Endothelial cell of umbilical vein (primary cell): ENCODE measurements around the gene BLZF1. TPM values are rescaled to one million over a fixed set of nuclear protein-coding genes. Genes with fewer than 3 reads are reported as not detected.

Experiments used
- Bru-seq: library from RNA; stranded (reverse); fragments of 400-500 nt; gene quantifications from one replicate; lab custom pipeline; 2021; lab: Mats Ljungman, UMichigan
- BruChase-seq, 2 experiments: library from RNA; stranded (reverse); fragments of 400-500 nt; gene quantifications; one replicate each; lab custom pipeline; 2021; lab: Mats Ljungman, UMichigan
- BruUV-seq: library from RNA; stranded (reverse); fragments of 400-500 nt; replicated peaks from 2 replicates; lab custom pipeline; 2021; lab: Mats Ljungman, UMichigan
- CTCF ChIA-PET: fragments of 300-600, 350-600 bp; sonication (Branson Sonifier 250); formaldehyde crosslinking; loops from one replicate; lab custom pipeline; 2021; ENCODE audit warnings: antibody characterized with exemption, inconsistent platforms; lab: Charles Lee
- POLR2A ChIA-PET: fragments of 300-600, 350-600 bp; sonication (Branson Sonifier 250); formaldehyde crosslinking; loops from one replicate; lab custom pipeline; 2021; ENCODE audit warnings: antibody characterized with exemption, inconsistent platforms; lab: Charles Lee
- DNase-seq: peaks from one replicate; pipeline ENCODE4 v3.0.0-alpha.2; 2011; ENCODE audit warnings: low read depth, low spot score
- FAIRE-seq: peaks from 2 replicates; lab custom pipeline; 2011; peaks lifted over from hg19 to GRCh38; lab: Jason Lieb, UNC
- H2AFZ ChIP-seq: 2 replicates; pipeline ENCODE4 v1.6.0; 2012; ENCODE audit warnings: low read depth, low read length, control low read depth, inconsistent platforms
- H3K27ac ChIP-seq: 2 replicates; pipeline ENCODE4 v1.5.1; 2011; ENCODE audit warnings: low read depth, mild to moderate bottlenecking, control low read depth, low read length, moderate library complexity; ENCODE audit not compliant: insufficient read depth
- H3K27me3 ChIP-seq, 2 experiments: 2 replicates each; pipeline versions ENCODE4 v1.6.0 to v1.6.1; 2011; ENCODE audit warnings: low read length in 2 of 2, mixed read lengths in 1 of 2; ENCODE audit not compliant: control insufficient read depth in 2 of 2, insufficient read depth in 2 of 2
- H3K36me3 ChIP-seq, 2 experiments: 2 replicates in 1 of 2; 3 replicates in 1 of 2; pipeline ENCODE4 v1.5.1; 2011; ENCODE audit warnings: low read length in 2 of 2, mild to moderate bottlenecking in 1 of 2, moderate library complexity in 1 of 2; ENCODE audit not compliant: control insufficient read depth in 2 of 2, insufficient read depth in 2 of 2; ENCODE audit errors: extremely low read depth in 1 of 2
- H3K4me1 ChIP-seq: 3 replicates; pipeline ENCODE4 v1.5.1; 2011; ENCODE audit warnings: mild to moderate bottlenecking, low read length; ENCODE audit not compliant: control insufficient read depth, insufficient read depth; ENCODE audit errors: extremely low read depth
- H3K4me2 ChIP-seq: 2 replicates; pipeline ENCODE4 v1.6.1; 2011; ENCODE audit warnings: low read length, control low read depth, mixed read lengths; ENCODE audit not compliant: insufficient read depth
- H3K4me3 ChIP-seq, 3 experiments: fragments of 200-600 bp in 1 of 3; sonication (generic), shearing (Covaris generic) in 1 of 3; replicated peaks in 1 of 3; 2 replicates each; pipeline ENCODE4 v1.5.1; 2011 to 2016; ENCODE audit warnings: control low read depth in 3 of 3, low read length in 3 of 3, mild to moderate bottlenecking in 2 of 3, inconsistent platforms in 1 of 3, low read depth in 1 of 3, moderate library complexity in 1 of 3; ENCODE audit not compliant: insufficient read depth in 1 of 3
- H3K79me2 ChIP-seq: 2 replicates; pipeline ENCODE4 v1.6.0; 2012; ENCODE audit warnings: low read length, inconsistent platforms; ENCODE audit not compliant: control insufficient read depth, insufficient read depth
- H3K9ac ChIP-seq: replicated peaks from 2 replicates; pipeline ENCODE3; 2011; ENCODE audit warnings: low read length, control low read depth; ENCODE audit not compliant: insufficient read depth; ENCODE audit errors: extremely low read depth
- H3K9me1 ChIP-seq: replicated peaks from 3 replicates; pipeline ENCODE4 v1.6.0; 2011; ENCODE audit warnings: mild to moderate bottlenecking, low read length; ENCODE audit not compliant: control insufficient read depth, insufficient read depth; ENCODE audit errors: extremely low read depth
- H3K9me3 ChIP-seq: replicated peaks from 2 replicates; pipeline ENCODE4 v1.5.1; 2012; ENCODE audit warnings: low read length, inconsistent platforms; ENCODE audit not compliant: control insufficient read depth, insufficient read depth
- H4K20me1 ChIP-seq: replicated peaks from 2 replicates; pipeline ENCODE3; 2011; ENCODE audit warnings: mild to moderate bottlenecking, low read length; ENCODE audit not compliant: control insufficient read depth, insufficient read depth; ENCODE audit errors: extremely low read depth
- CTCF ChIP-seq, 2 donors: IDR thresholded peaks; 1 replicate in 1 of 2; 2 replicates in 1 of 2; pipeline ENCODE4 v1.5.1; 2011; ENCODE audit warnings: low read length in 2 of 2, mild to moderate bottlenecking in 2 of 2, moderate library complexity in 2 of 2, control low read depth in 1 of 2, inconsistent platforms in 1 of 2, low read depth in 1 of 2; ENCODE audit not compliant: insufficient read depth in 1 of 2; ENCODE audit errors: extremely low read depth in 1 of 2
- EZH2 ChIP-seq: IDR thresholded peaks from 2 replicates; pipeline ENCODE4 v1.6.1; 2012; ENCODE audit warnings: borderline replicate concordance, low read depth, mild to moderate bottlenecking, moderate library complexity, low read length, inconsistent platforms; ENCODE audit not compliant: severe bottlenecking
- FOS ChIP-seq: IDR thresholded peaks from 2 replicates; pipeline ENCODE4 v1.6.1; 2011; ENCODE audit warnings: mild to moderate bottlenecking, low read length, moderate library complexity, borderline replicate concordance; ENCODE audit not compliant: insufficient read depth
- GATA2 ChIP-seq: IDR thresholded peaks from 2 replicates; pipeline ENCODE4 v1.7.0; 2011; ENCODE audit warnings: low read depth, mild to moderate bottlenecking, moderate library complexity, mixed read lengths, low read length; ENCODE audit not compliant: insufficient read length, insufficient read depth
- JUN ChIP-seq: IDR thresholded peaks from 2 replicates; pipeline ENCODE4 v1.6.1; 2011; ENCODE audit warnings: borderline replicate concordance, low read depth; ENCODE audit not compliant: insufficient read length, insufficient read depth
- MYC ChIP-seq: IDR thresholded peaks from one replicate; pipeline ENCODE4 v1.6.1; 2011; ENCODE audit warnings: mild to moderate bottlenecking, low read depth, low read length
- POLR2A ChIP-seq: IDR thresholded peaks from 2 replicates; pipeline ENCODE4 v1.6.1; 2012; ENCODE audit warnings: low read depth, mild to moderate bottlenecking, control low read depth, low read length
- POLR2AphosphoS5 ChIP-seq: IDR thresholded peaks from 2 replicates; pipeline ENCODE4 v1.6.1; 2012; ENCODE audit warnings: low read depth, mild to moderate bottlenecking, control low read depth, low read length, moderate library complexity; ENCODE audit not compliant: insufficient read depth
- dilution Hi-C: fragments of 300-500 bp; cut with MboI; formaldehyde crosslinking; loops from one replicate; pipeline ENCODE4 v1.15.0; 2019; ENCODE audit warnings: low sequenced_read_pairs; ENCODE audit not compliant: extremely low pct_ligation_motif_present
- intact Hi-C: fragments of 100-400 bp; cut with micrococcal nuclease; formaldehyde crosslinking; loops from one replicate; pipeline ENCODE4 v1.10.0; 2022
- long read RNA-seq: library from polyadenylated mRNA; stranded (forward); transcript quantifications from one replicate; pipeline ENCODE4 v2.0.0, GENCODE V29; 2021
- polyA minus RNA-seq, 3 experiments: library from RNA; depleted of rRNA, polyadenylated mRNA; stranded (reverse); fragments of >200 nt; gene quantifications; 1 replicate in 1 of 3; 2 replicates in 2 of 3; pipeline ENCODE4 v1.2.3, GENCODE V29; 2011
- polyA plus RNA-seq, 4 experiments: library from polyadenylated mRNA; depleted of rRNA in 3 of 4; stranded (reverse) in 3 of 4; unstranded in 1 of 4; fragments of >200 nt; gene quantifications; 2 replicates each; pipeline versions ENCODE4 v1.2.1 to v1.2.3, GENCODE V29; 2011 to 2012; ENCODE audit warnings: missing spikeins in 1 of 4
- total RNA-seq: library from RNA; stranded (reverse); gene quantifications from 2 replicates; pipeline ENCODE4 v1.2.3, GENCODE V29; 2021
- TF ChIP-seq, protein P1 (sequence below): IDR thresholded peaks from 2 replicates; pipeline ENCODE4 v1.6.1; 2011; ENCODE audit not compliant: insufficient read depth, insufficient read length

BLZF1 gene
- 19.7 and 21.2 TPM in 2 replicates for total RNA-seq
- polyA plus RNA-seq: 3.2 and 4.4 TPM in 2 replicates
- 6.5 and 7.4 TPM in 2 replicates for polyA plus RNA-seq (2011; cell fraction: cytosol; rRNA removed)
- polyA plus RNA-seq (2011; cell fraction: nucleus; rRNA removed): 17.9 and 24.2 TPM in 2 replicates
- polyA plus RNA-seq (2012): 10.7 and 20.5 TPM in 2 replicates
- polyA minus RNA-seq: 5.6 and 6.2 TPM in 2 replicates
- 6.2 TPM for polyA minus RNA-seq (2011; cell fraction: cytosol; rRNA and poly(A)+ RNA removed)
- 26.2 and 28.6 TPM in 2 replicates for polyA minus RNA-seq (2011; cell fraction: nucleus; rRNA and poly(A)+ RNA removed)
- percentile 85 among the genes with signal in this experiment for Bru-seq, nascent RNA
- BruChase-seq, experiment 1, labeled RNA remaining after a 6-hour chase: percentile 70 among the genes with signal in this experiment
- percentile 87 among the genes with signal in this experiment for BruChase-seq, experiment 2, labeled RNA remaining after a 2-hour chase
- long read RNA-seq, transcript BLZF1-203 (7 exons, 2,749 nt): major isoform, 41 of 52 reads
- long read RNA-seq, partial matches to known transcripts: 0 of 52 reads
- long read RNA-seq, other reads (novel, unspliced or antisense): 8 of 52 reads

DNA sequence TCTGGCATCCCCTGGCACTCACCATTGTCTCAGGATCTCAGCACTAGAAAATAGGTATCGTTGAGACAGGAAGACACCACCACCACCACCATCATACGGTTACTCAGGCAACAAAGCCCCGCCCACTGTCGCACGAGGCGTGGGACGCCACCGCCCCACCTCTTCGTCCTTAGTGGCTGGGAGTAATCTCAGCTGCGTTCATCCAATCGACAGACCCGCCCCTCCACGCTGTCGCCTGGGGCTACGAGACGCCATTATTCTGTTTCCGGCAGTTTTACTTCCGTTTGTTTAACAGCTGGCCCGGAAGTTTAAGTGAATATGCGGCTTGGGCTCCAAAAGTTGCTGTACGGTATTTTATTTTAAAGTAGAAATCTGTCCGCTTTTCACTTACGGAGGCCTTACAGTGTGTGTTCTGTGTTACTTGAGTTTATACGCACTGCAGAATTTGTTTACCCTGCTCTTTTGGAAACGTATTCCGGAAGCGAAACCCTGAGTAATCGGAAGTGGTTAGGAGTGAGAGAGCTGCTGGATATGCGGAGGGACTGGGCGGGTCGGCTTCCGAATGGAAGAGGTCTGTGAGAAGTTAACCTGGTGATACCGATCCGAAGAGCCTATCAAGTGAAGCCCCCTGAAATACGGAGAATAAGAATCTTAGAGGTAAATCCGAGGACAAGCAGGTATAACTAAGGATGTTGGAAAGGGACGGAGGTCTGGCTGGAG lies at the start of gene BLZF1, which contains the start of gene NME7:
BLZF1 (plus strand) TSS at position 510 of the 720 bp plus-strand sequence. CDS start 1,328 bp downstream, outside the sequence.
NME7 (minus strand) TSS at position 112 of the 720 bp plus-strand sequence; CDS start at position 25, 87 bp downstream.
- H4K20me1 ChIP-seq: no peaks in the 10 kb centered on the region
- no peaks in the 10 kb centered on the region for H3K9me1 ChIP-seq
- peak within 1 kb of the TSS; percentile 96 for H3K27ac ChIP-seq
- H3K4me3 ChIP-seq: peak within 1 kb of the TSS; percentile 97 to 100 (median 98)
- POLR2A ChIA-PET: interaction anchor here (1.1 kb wide), 1 partner anchor 260 kb away, joined by 4 read pairs; no protein-coding TSS in a partner anchor
- FAIRE-seq (peak; percentile 67), DNase-seq (peak; percentile 98)
- H3K27me3 ChIP-seq: no peaks in the 10 kb centered on the region
- intact Hi-C loops (loop anchor here (1.0 to 10.0 kb wide), 8 partner anchors 104 to 1653 kb away; partner anchors contain the start of genes METTL18 and TIPRL), dilution Hi-C loops (no loop called here)
- no TSS peak for BruUV-seq
- peak within 1 kb of the TSS; percentile 82 for H2AFZ ChIP-seq
- TF ChIP-seq, protein P1, sequence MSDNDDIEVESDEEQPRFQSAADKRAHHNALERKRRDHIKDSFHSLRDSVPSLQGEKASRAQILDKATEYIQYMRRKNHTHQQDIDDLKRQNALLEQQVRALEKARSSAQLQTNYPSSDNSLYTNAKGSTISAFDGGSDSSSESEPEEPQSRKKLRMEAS: peak; percentile 41
- TF ChIP-seq FOS: peak; percentile 51
- no peak for TF ChIP-seq CTCF (IDR thresholded peaks at IDR 0.05; ENCODE audit: extremely low read depth in 1 of 2, insufficient read depth in 1 of 2, low read depth in 1 of 2, low read length in 2 of 2)
- TF ChIP-seq GATA2: no peak
- TF ChIP-seq EZH2: no peak
- TF ChIP-seq POLR2A: peak; percentile 84
- peak; percentile 65 for TF ChIP-seq MYC
- TF ChIP-seq JUN: peak; percentile 42
- peak; percentile 59 for TF ChIP-seq POLR2AphosphoS5
- H3K36me3 ChIP-seq: peaks cover 0 to 2% of the 10 kb centered on the region in 2 experiments
- peaks cover 39% of the 10 kb centered on the region for H3K79me2 ChIP-seq
- H3K9ac ChIP-seq: peak within 1 kb of the TSS; percentile 94
- CTCF ChIA-PET: interaction anchor here (0.8 to 2.9 kb wide), 9 partner anchors 10 to 764 kb away, joined by 3 to 17 read pairs (median 3); partner anchors contain the start of gene SLC19A2
- H3K4me2 ChIP-seq: peak within 1 kb of the TSS; percentile 97
- H3K9me3 ChIP-seq: no peaks in the 10 kb centered on the region
- peaks cover 18% of the 10 kb centered on the region for H3K4me1 ChIP-seq
